IPS DF 6.9 (cell line): Measurements from ENCODE around the gene TNS4.

ENCODE experiments used
- DNase-seq: peaks from one replicate; pipeline ENCODE4 v3.0.0-alpha.2; 2013; ENCODE audit warnings: low read depth, low spot score
- H3K27ac ChIP-seq: one replicate; pipeline ENCODE4 v1.5.1; 2013; ENCODE audit warnings: low read length, control low read depth
- H3K27me3 ChIP-seq: 2 replicates; pipeline ENCODE4 v1.6.1; 2013; ENCODE audit warnings: mild to moderate bottlenecking, low read length; ENCODE audit not compliant: control insufficient read depth, insufficient read depth
- H3K36me3 ChIP-seq: 2 replicates; pipeline ENCODE4 v1.6.1; 2013; ENCODE audit warnings: low read length; ENCODE audit not compliant: control insufficient read depth, insufficient read depth
- H3K4me1 ChIP-seq: 2 replicates; pipeline ENCODE4 v1.6.1; 2013; ENCODE audit warnings: low read length; ENCODE audit not compliant: control insufficient read depth, insufficient read depth
- H3K4me3 ChIP-seq: 2 replicates; pipeline ENCODE4 v1.5.1; 2013; ENCODE audit warnings: mild to moderate bottlenecking, low read length
- H3K9me3 ChIP-seq: 2 replicates; pipeline ENCODE4 v1.6.1; 2013; ENCODE audit warnings: low read length, inconsistent platforms; ENCODE audit not compliant: control insufficient read depth, insufficient read depth
- WGBS: extraction: QIAGEN DNeasy Blood & Tissue Kit; methylation state at CpG from one replicate; pipeline ENCODE4 v1.1.7; 2013; ENCODE audit warnings: mixed read lengths, missing lambda C conversion rate; ENCODE audit not compliant: insufficient read length, insufficient coverage; 5-methylcytosine and 5-hydroxymethylcytosine counted together

TNS4 gene

GRCh38 chr17:40490982-40491381, 10.4 kb downstream of the TNS4 start:
- H3K4me1 ChIP-seq, result peaks cover 16% of the 10 kb centered on the region
- no CpG with 5 or more reads among the region's 2 CpGs for WGBS
- DNase-seq, result no peak
- no peaks in the 10 kb centered on the region for H3K36me3 ChIP-seq
- no peak overlapping the region for H3K27ac ChIP-seq
- no peaks in the 10 kb centered on the region for H3K27me3 ChIP-seq
- no peak overlapping the region for H3K4me3 ChIP-seq
- H3K9me3 ChIP-seq, result no peaks in the 10 kb centered on the region

- no peak overlapping the region for H3K4me3 ChIP-seq
- peaks cover 16% of the 10 kb centered on the region for H3K4me1 ChIP-seq
- no peaks in the 10 kb centered on the region for H3K9me3 ChIP-seq
- H3K27ac ChIP-seq, result no peak overlapping the region
- no peaks in the 10 kb centered on the region for H3K36me3 ChIP-seq
- no CpG with 5 or more reads among the region's 5 CpGs for WGBS
- DNase-seq, result no peak
- H3K27me3 ChIP-seq, result no peaks in the 10 kb centered on the region
These were observed 11.1 kb downstream of the TNS4 start for GRCh38 chr17:40490289-40490853.

GRCh38 chr17:40487371-40488020, 13.9 kb downstream of the TNS4 start:
- no peaks in the 10 kb centered on the region for H3K36me3 ChIP-seq

GRCh38 chr17:40486522-40487370, 14.7 kb downstream of the TNS4 start:
- Histone ChIP-seq H3K4me1 (peaks cover 20% of the 10 kb centered on the region), H3K27me3 (no peaks in the 10 kb centered on the region), H3K4me3 (no peak overlapping the region), H3K27ac (no peak overlapping the region), H3K36me3 (no peaks in the 10 kb centered on the region), H3K9me3 (no peaks in the 10 kb centered on the region)
- WGBS, result no CpG with 5 or more reads among the region's 12 CpGs
- no peak for DNase-seq

More at GRCh38 chr17:40487371-40488020, 13.9 kb downstream of the TNS4 start:
- DNase-seq, result no peak
- no CpG with 5 or more reads among the region's 7 CpGs for WGBS
- H3K27ac ChIP-seq, result no peak overlapping the region
- H3K4me1 ChIP-seq, result peaks cover 20% of the 10 kb centered on the region
- no peaks in the 10 kb centered on the region for H3K9me3 ChIP-seq
- no peak overlapping the region for H3K4me3 ChIP-seq
- H3K27me3 ChIP-seq, result no peaks in the 10 kb centered on the region

- no peak overlapping the region for H3K27ac ChIP-seq
- H3K36me3 ChIP-seq, result no peaks in the 10 kb centered on the region
- DNase-seq, result no peak
- no peak overlapping the region for H3K4me3 ChIP-seq
- peaks cover 17% of the 10 kb centered on the region for H3K4me1 ChIP-seq
- no CpG with 5 or more reads among the region's 17 CpGs for WGBS
- H3K9me3 ChIP-seq, result no peaks in the 10 kb centered on the region
- H3K27me3 ChIP-seq, result no peaks in the 10 kb centered on the region
These were observed 15.4 kb downstream of the TNS4 start for GRCh38 chr17:40485851-40486521.

- H3K9me3 ChIP-seq, result no peaks in the 10 kb centered on the region
- H3K27ac ChIP-seq, result no peak overlapping the region
- H3K4me1 ChIP-seq, result peaks cover 13% of the 10 kb centered on the region
- H3K27me3 ChIP-seq, result no peaks in the 10 kb centered on the region
- no peak overlapping the region for H3K4me3 ChIP-seq
- DNase-seq, result no peak
- no peaks in the 10 kb centered on the region for H3K36me3 ChIP-seq
- no CpG with 5 or more reads among the region's 7 CpGs for WGBS
These were observed 16.4 kb downstream of the TNS4 start for GRCh38 chr17:40484973-40485530.

GRCh38 chr17:40484285-40484972, 17.0 kb downstream of the TNS4 start:
- no peaks in the 10 kb centered on the region for H3K9me3 ChIP-seq
- H3K27me3 ChIP-seq, result no peaks in the 10 kb centered on the region
- no CpG with 5 or more reads among the region's 18 CpGs for WGBS
- DNase-seq, result no peak
- no peak overlapping the region for H3K4me3 ChIP-seq
- H3K4me1 ChIP-seq, result peaks cover 11% of the 10 kb centered on the region
- no peaks in the 10 kb centered on the region for H3K36me3 ChIP-seq
- H3K27ac ChIP-seq, result no peak overlapping the region

- Histone ChIP-seq H3K4me1 (peaks cover 11% of the 10 kb centered on the region), H3K27me3 (no peaks in the 10 kb centered on the region), H3K4me3 (no peak overlapping the region), H3K9me3 (no peaks in the 10 kb centered on the region), H3K36me3 (no peaks in the 10 kb centered on the region), H3K27ac (no peak overlapping the region)
- WGBS, result no CpG with 5 or more reads among the region's 4 CpGs
- DNase-seq, result no peak
These were observed 17.7 kb downstream of the TNS4 start for GRCh38 chr17:40483679-40484078.

GRCh38 chr17:40482722-40483121, 18.7 kb downstream of the TNS4 start:
- no peak for DNase-seq
- H3K4me3 ChIP-seq, result no peak overlapping the region
- H3K27me3 ChIP-seq, result no peaks in the 10 kb centered on the region
- no peaks in the 10 kb centered on the region for H3K36me3 ChIP-seq
- no peaks in the 10 kb centered on the region for H3K9me3 ChIP-seq
- H3K4me1 ChIP-seq, result peaks cover 9% of the 10 kb centered on the region
- no CpG with 5 or more reads among the region's 6 CpGs for WGBS
- no peak overlapping the region for H3K27ac ChIP-seq
